Heart right ventricle (tissue), 16 donors: Measurements from ENCODE around the gene GNAT1. TPM values are rescaled to one million over a fixed set of nuclear protein-coding genes. Genes with fewer than 3 reads are reported as not detected.
A peak's percentile ranks its signal among the peaks of the same experiment; 100 is the strongest.

Experiments
- ATAC-seq, 8 donors: fragments of 200-7000 bp; cut with Tn5 transposase; one replicate each; pipeline ENCODE4 v1.9.1; 2020; ENCODE audit warnings: mild to moderate bottlenecking in 8 of 8, moderate library complexity in 8 of 8, moderate number of reproducible peaks in 1 of 8
- DNase-seq, 2 donors: peaks; one replicate each; pipeline ENCODE4 v3.0.0-alpha.2; 2020
- H3K27ac ChIP-seq, 10 donors: fragments of 200-600 bp; sonication (generic) in 2 of 10; one replicate each; pipeline versions ENCODE4 v1.5.0 to v1.8.0; 2020 to 2022; ENCODE audit warnings: mild to moderate bottlenecking in 3 of 10
- H3K27me3 ChIP-seq, 7 donors: fragments of 200-600 bp; one replicate each; pipeline ENCODE4 v1.8.0; 2021 to 2022; ENCODE audit warnings: mild to moderate bottlenecking in 2 of 7
- H3K36me3 ChIP-seq, 9 donors: fragments of 200-600 bp; sonication (generic) in 1 of 9; one replicate each; pipeline versions ENCODE4 v1.5.0 to v1.8.0; 2020 to 2022; ENCODE audit warnings: mild to moderate bottlenecking in 2 of 9
- H3K4me1 ChIP-seq, 9 donors: fragments of 200-600 bp; sonication (generic) in 1 of 9; one replicate each; pipeline versions ENCODE4 v1.5.0 to v1.8.0; 2020 to 2022; ENCODE audit warnings: mild to moderate bottlenecking in 4 of 9
- H3K4me3 ChIP-seq, 10 donors: fragments of 200-600 bp; sonication (generic) in 2 of 10; one replicate each; pipeline versions ENCODE4 v1.5.0 to v1.8.0; 2020 to 2022; ENCODE audit warnings: mild to moderate bottlenecking in 7 of 10, moderate library complexity in 2 of 10
- H3K9me3 ChIP-seq, 11 donors: fragments of 200-600 bp in 10 of 11; sonication (generic) in 2 of 11; one replicate each; pipeline versions ENCODE4 v1.5.0 to v1.8.0; 2013 to 2022; ENCODE audit warnings: mild to moderate bottlenecking in 2 of 11, control low read depth in 1 of 11, moderate library complexity in 1 of 11
- CTCF ChIP-seq, 9 donors: fragments of 200-600 bp; sonication (generic) in 2 of 9; IDR thresholded peaks; one replicate each; pipeline versions ENCODE4 v1.5.0 to v1.8.0; 2021 to 2022; ENCODE audit warnings: antibody characterized with exemption in 9 of 9, mild to moderate bottlenecking in 5 of 9, moderate library complexity in 1 of 9
- WGBS, 2 donors: extraction: QIAGEN DNeasy Blood & Tissue Kit; methylation state at CpG; one replicate each; pipeline ENCODE4 v1.1.7; 2013; ENCODE audit warnings: inconsistent platforms in 1 of 2; 5-methylcytosine and 5-hydroxymethylcytosine counted together
- intact Hi-C, 10 donors: fragments of 100-400 bp; cut with DNase I; formaldehyde crosslinking; loops; one replicate each; pipeline versions ENCODE4 v1.11.1 to v1.14.2; 2022
- polyA plus RNA-seq, 2 donors: library from polyadenylated mRNA; stranded (reverse); fragments of 200-250 nt; gene quantifications; one replicate each; pipeline ENCODE4 v1.2.3, GENCODE V29; 2013
- total RNA-seq, 10 donors: library from RNA; stranded (reverse); fragmentation: NEBNext Ultra II Directional in 3 of 10; extraction: Animal tissue kit (Norgen Biotek cat#: 25700) in 3 of 10; gene quantifications; one replicate each; pipeline versions ENCODE4 v1.2.1 to v1.2.4, GENCODE V29; 2021 to 2023
- donor health status: Arrhythmogenic right ventricular cardiomyopathy.
- donor health status: ischemic (EF 13 %, LVEDD 7.1; RV severe dilation, severe dysfunction).
- donor health status: healthy with polysubstance abuse.
- donor health status: DM: no; HTN: yes; CAD: no.
- donor health status: DM: no; HTN: no; CAD: no.
- donor health status: ischemic (EF 25% LVEDD 6.9; RV normal size, moderate dysfunction).
- donor health status: ischemic (EF 25% LVEDD 5.7; RV mildly dilated, moderate dysfunction).
- donor health status: healthy.
- donor health status: DM: yes; HTN: yes; CAD: no.
- donor health status: Ischemic cardiomyopathy.
- donor health status: ischemic (EF 35%, LVEDD 5.7; RV mildly dilated, moderate dysfunction).
- donor health status: nonischemic (EF 11% LVEDD 7.7; RV severe dilation, severe dysfunction).
- donor health status: DM: yes; HTN: yes; CAD: no.
- donor health status: PGD.
- donor health status: ischemic (EF 29% LVEDD 5.4; RV normal size, mild dysfunction).
- donor health status: nonischemic (EF 23%, LVEDD 6.1; RV moderate dilation, normal function).

The GNAT1 gene
- total and polyA plus RNA-seq, 12 donors = not detected

- H3K36me3 ChIP-seq = peaks cover 0 to 62% (median 4%) of the 10 kb centered on the region in 9 donors
- 97 to 98% methylated on average over 4 of the region's 4 CpGs for WGBS, 2 donors
Measured at GRCh38 chr3:50185230-50185629, 6.2 kb upstream of the GNAT1 start.

DNA sequence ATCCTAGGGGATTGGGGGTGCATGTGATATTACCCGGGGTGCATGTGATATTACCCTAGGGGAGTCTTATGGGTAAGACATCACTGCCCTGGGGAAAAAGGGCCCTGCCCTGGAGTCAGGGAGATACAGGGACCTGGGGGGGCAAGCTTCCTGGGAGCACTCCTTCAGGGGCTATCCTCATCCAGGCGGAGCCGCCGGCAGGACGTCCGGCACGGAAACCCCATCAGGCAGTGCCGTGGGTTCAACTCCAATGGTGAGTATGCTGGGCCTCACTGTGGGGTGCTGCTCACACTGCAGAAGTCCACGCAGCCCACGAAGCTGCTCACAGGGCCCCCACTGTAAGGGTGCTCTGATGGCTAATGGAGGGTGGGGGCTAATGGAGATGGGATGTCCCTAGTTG is 5.3 kb upstream of the GNAT1 start:
- DNase-seq (no peak), ATAC-seq (no peak)
- peaks cover 0 to 6% (median 0%) of the 10 kb centered on the region in 9 donors for H3K4me1 ChIP-seq
- H3K36me3 ChIP-seq = peaks cover 0 to 54% (median 4%) of the 10 kb centered on the region in 9 donors
- no peaks in the 10 kb centered on the region for H3K9me3 ChIP-seq
- no peak overlapping the region for H3K27ac ChIP-seq
- no peak overlapping the region for H3K4me3 ChIP-seq
- TF ChIP-seq CTCF (IDR thresholded peaks at IDR 0.05) = no peak
- 91 to 96% methylated on average over 10 of the region's 10 CpGs for WGBS, 2 donors
- intact Hi-C loops = loop anchor here in 2 of 10 donors (5.0 kb wide), 2 partner anchors 34 to 64 kb away; no protein-coding TSS in a partner anchor
- H3K27me3 ChIP-seq = no peaks in the 10 kb centered on the region

More at GRCh38 chr3:50185230-50185629, 6.2 kb upstream of the GNAT1 start:
- intact Hi-C loops = loop anchor here in 2 of 10 donors (5.0 kb wide), 2 partner anchors 33 to 63 kb away; no protein-coding TSS in a partner anchor
- no peak for ATAC-seq
- Histone ChIP-seq H3K27me3 (no peaks in the 10 kb centered on the region), H3K4me3 (no peak overlapping the region), H3K27ac (no peak overlapping the region), H3K4me1 (peaks cover 0 to 6% (median 0%) of the 10 kb centered on the region in 9 donors), H3K9me3 (no peaks in the 10 kb centered on the region)
- DNase-seq = no peak
- no peak for TF ChIP-seq CTCF (IDR thresholded peaks at IDR 0.05)

- WGBS, 2 donors = 93 to 95% methylated on average over 17 to 19 of the region's 19 CpGs
- H3K9me3 ChIP-seq = no peaks in the 10 kb centered on the region
- H3K36me3 ChIP-seq = peaks cover 0 to 43% (median 3%) of the 10 kb centered on the region in 9 donors
- peaks cover 0 to 8% (median 2%) of the 10 kb centered on the region in 9 donors for H3K4me1 ChIP-seq
- TF ChIP-seq CTCF (IDR thresholded peaks at IDR 0.05) = no peak
- peaks cover under 1 to 7% (median 2%) of the 10 kb centered on the region in 7 donors for H3K27me3 ChIP-seq
- ATAC-seq = no peak
- no peak for DNase-seq
- no peak overlapping the region for H3K4me3 ChIP-seq
- intact Hi-C loops = loop anchor here in 8 of 10 donors (2.0 to 5.0 kb wide), 5 partner anchors 33 to 67 kb away; partner anchors contain the start of gene SEMA3F (in 2 of the 8)
- no peak overlapping the region for H3K27ac ChIP-seq
Measured at GRCh38 chr3:50187750-50188149, 3.7 kb upstream of the GNAT1 start.

DNA sequence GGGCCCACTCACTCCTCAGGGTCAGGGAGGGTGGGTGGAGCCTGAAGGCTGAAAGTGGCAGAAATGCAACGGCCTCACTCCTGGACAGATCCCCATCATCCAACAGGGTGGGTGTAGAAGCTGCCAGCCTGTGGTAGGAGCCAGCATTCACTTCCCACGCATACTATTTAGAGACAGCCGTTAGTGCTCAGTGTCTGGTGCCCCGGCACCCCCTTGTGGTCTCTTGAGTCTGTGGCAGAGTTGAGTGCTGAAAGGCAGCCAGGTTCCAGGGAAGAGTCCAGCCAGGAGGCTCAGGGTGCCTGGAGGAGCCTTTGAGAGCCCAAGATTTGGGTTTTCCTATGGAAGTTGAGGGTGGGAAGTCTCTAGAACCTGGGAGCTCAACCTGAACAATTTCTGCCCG is 2.1 kb upstream of the GNAT1 start:
- TF ChIP-seq CTCF (IDR thresholded peaks at IDR 0.05) = peak; percentile 61 to 85 (median 77)
- Histone ChIP-seq H3K9me3 (no peaks in the 10 kb centered on the region), H3K36me3 (peaks cover 0 to 30% (median 0%) of the 10 kb centered on the region in 9 donors), H3K4me3 (no peak overlapping the region), H3K27ac (no peak overlapping the region), H3K27me3 (peaks cover 15 to 22% (median 17%) of the 10 kb centered on the region in 7 donors), H3K4me1 (peaks cover 0 to 23% (median 15%) of the 10 kb centered on the region in 9 donors)
- 12 to 15% methylated on average over 5 of the region's 5 CpGs for WGBS, 2 donors
- DNase-seq (peak; percentile 64 to 74), ATAC-seq (peak; percentile 75 to 87 (median 80))
- intact Hi-C loops = loop anchor here (1.0 to 5.0 kb wide), 7 partner anchors 34 to 68 kb away; partner anchors contain the start of gene SEMA3F (in 3 of the 10)
